ENCODE measurements around the gene DCTPP1.

DCTPP1 gene

GRCh38 chr16:30380072-30380802 lies 49.6 kb downstream of the DCTPP1 start:
- DNase-seq = no peak

- no peak for DNase-seq
Measured at GRCh38 chr16:30379158-30379783, 50.6 kb downstream of the DCTPP1 start.

- DNase-seq = peak; percentile 100
Measured at GRCh38 chr16:30378236-30379157, 51.3 kb downstream of the DCTPP1 start.

- peak; percentile 94 for DNase-seq
Measured at GRCh38 chr16:30377812-30378235, 52.0 kb downstream of the DCTPP1 start.

GRCh38 chr16:30377050-30377811 lies 52.6 kb downstream of the DCTPP1 start:
- DNase-seq = no peak

GRCh38 chr16:30376461-30376902 lies 53.3 kb downstream of the DCTPP1 start:
- no peak for DNase-seq

GRCh38 chr16:30375864-30376263 lies 54.0 kb downstream of the DCTPP1 start:
- peak; percentile 50 for DNase-seq

GRCh38 chr16:30374538-30374937 lies 55.3 kb downstream of the DCTPP1 start, which contains the start of gene MYL11:
Gene MYL11, plus strand, starts transcription at chr16:30374802. Its CDS starts 56 bp downstream, at chr16:30374858.
- DNase-seq = peak; percentile 41
